Limb (tissue), 2 donors: ENCODE data around the gene PYM1.
"Not testable (repeated sequence)": the region's sequence is repeated elsewhere in the genome, so short reads cannot be mapped to it uniquely, and the experiment has no call there.

Experiments used
- DNase-seq, 2 donors: peaks; one replicate each; pipeline ENCODE4 v3.0.0-alpha.2; 2016; ENCODE audit errors: extremely low spot score in 2 of 2

PYM1 gene

DNA sequence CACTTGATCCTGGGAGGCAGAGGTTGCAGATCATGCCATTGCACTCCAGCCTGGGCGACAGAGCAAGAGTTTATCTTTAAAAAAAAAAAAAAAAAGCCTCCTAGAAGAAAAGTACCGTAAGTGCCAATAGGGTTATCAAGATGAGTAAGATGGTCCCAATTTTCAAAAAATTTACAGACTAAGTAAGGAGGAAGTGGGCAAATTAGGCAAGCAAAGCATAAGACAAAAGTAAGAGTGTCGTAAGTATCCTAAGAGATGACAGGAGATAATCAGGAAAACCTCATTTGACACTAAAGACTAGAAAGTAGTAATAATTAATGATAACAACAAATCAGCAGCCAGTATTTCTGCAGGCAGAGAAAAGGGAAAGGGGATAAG lies 12.2 kb downstream of the PYM1 start:
- no peak for DNase-seq

DNA sequence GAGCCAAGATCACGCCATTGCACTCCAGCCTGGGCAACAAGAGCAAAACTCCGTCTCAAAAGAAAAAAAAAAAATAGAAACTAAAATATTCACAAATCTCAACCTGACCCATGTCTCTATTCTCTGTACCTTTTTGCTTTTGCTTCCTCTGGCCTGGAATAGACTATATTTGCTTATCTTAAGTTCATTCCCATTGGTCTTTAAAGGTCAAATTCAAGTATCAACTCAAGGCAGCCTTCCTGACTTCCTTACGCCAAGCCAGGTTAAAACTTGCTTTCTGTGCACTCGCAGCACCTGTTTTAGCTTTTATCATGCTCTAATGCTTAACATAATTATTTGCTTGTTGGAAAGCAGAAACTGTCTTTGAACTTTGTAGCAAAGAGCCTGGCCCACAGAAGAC lies 14.8 kb downstream of the PYM1 start:
- DNase-seq = no peak

DNA sequence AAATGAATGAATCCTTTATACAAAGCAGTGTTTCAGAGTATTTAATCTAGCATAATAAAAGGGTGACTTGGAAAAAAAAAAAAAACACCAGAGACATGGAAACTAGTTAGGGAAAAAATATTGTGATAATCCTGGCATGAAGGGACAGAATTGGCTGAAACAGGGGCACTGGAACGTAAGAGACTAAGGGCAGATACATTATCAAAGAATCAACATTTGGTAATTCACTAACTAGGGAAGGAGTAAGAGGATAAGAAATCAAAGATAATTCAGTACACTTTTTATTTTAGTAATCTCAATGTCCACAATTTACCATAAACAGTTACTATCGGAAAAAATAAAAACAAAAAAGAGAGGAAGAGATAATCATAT lies 18.2 kb downstream of the PYM1 start:
- no peak for DNase-seq

DNA sequence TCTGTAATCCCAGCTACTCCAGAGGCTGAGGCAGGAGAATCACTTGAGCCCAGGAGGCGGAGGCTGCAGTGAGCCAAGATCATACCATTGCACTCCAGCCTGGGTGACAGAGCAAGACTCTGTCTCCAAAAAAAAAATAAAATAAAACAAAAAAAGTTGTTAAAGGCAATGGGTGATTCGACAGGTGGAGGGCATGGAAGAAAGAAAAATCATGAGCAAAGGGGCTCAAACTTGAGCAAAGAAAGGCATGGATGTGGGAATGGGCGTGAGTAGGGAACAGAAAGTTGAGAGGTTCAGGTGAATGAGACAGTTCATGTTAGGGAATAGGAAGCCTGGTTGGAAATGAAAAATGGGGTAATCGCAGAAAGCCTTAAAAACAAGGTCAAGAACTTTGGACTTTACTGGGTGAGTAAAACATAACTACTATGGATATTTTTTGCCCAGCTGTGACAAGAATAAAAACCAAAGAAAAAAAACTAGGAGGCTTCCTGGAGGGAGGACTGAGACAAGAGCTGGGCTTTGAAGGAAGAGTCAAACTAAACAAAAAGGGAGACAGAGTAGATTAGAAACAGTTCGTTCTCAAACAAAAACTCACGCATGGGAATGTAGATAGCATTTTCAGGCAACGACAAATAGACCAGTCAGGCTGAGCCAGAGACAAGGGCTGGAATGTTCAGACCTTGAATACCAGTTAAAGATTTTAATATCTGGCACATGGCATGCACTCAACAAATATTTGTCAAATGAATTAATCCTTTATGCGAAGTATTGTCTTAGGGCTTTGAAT lies 18.8 kb downstream of the PYM1 start:
- DNase-seq = no peak

DNA sequence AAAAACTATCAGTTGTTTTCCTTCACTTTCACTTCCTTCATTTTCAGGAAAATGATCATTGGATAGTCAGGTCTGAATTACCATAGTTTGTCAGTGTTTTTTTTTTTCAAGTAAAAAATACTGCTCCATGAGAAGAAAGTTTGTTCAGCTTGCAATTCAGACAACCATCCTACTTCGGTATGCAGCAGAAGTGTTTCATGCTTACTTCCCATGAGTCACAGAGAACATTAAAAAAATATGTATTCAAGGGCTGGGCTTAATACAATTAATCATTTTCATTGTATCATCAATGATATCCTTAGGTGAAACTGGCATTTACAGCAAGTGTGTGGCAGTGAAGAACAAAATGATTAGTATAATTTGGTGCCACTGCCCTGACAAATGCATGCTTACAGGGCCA lies 21.6 kb downstream of the PYM1 start:
- DNase-seq = no peak

DNA sequence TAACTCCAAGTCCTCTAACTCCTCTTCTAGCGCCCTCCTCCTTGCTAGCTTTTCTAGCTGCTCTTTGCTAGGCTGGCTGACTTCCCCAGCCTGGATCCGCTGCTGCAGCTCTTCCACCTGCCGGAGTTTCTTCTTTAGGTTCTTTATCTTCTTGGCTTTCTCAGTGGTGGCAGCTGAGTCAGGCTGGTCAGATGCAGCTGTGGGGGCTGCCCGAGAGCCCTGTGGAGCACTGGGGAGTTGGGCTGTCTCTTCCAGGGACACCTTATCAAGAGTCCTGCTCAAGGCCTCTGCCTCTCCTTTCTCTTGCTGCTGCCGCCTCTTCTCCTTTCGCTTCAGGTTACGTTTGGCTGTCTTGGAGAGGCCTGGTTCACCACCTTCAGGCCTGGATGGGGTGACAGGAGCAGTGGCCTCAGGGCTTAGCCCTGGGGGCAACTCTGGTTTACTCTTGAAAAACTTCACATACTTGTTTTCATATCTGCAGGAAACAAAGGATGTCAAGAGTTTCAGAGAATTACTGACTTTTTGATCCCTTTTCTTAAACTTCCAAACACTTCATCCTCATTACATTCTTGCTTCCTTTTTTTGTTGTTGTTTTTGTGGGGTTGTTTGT lies 25.7 kb downstream of the PYM1 start:
- no peak for DNase-seq

DNA sequence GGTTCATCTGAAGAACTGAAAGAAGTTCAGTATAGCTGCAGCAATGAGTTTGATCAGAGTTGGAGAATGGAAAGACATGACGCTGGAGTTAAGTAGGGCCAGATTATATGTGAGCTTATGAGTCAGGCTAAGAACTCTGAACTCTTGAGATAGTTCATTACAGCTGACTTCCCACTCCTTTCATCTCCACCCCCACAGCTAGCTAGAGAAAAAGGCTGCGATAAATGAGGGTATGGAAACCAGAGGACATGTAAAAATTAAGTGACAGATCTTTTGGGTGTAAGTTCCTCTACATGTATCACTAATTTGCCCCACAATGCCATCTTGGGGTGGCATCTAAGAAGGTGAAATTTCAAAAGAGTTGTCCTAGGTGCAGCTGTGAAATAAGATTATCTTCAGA lies 28.6 kb downstream of the PYM1 start:
- no peak for DNase-seq

DNA sequence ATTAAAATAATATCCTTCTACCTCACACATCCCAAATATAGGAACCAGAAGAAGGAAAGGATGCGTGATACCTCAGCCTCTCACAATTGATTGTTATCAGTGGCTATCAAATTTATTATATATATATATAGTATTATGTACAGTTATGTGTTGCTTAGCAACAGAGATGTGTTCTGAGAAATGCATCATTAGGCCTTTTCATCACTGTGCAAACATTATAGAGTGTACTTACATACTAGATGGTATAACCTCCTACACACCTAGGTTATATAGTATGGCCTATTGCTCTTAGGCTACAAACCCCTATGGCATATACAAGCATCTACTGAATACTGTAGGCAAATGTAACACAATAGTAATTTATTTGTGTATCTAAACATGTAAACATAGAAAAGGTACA lies 34.0 kb downstream of the PYM1 start:
- DNase-seq = no peak

DNA sequence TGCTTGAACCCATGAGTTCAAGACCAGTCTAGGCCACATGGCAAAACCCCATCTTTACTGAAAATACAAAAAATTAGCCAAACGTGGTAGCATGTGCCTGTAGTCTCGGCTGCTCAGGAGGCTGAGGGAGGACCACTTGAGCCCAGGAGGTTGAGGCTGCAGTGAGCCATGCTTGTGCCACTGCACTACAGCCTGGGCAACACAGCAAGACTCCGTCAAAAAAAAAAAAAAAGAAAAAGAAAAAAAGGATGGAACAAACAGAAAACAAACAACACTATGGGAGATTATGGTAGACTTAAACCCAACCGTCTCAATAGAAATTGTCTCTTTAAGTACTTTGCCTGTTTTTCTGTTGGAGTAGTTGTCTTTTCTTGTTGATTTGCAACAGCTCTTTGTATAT lies 36.4 kb downstream of the PYM1 start:
- no peak for DNase-seq

DNA sequence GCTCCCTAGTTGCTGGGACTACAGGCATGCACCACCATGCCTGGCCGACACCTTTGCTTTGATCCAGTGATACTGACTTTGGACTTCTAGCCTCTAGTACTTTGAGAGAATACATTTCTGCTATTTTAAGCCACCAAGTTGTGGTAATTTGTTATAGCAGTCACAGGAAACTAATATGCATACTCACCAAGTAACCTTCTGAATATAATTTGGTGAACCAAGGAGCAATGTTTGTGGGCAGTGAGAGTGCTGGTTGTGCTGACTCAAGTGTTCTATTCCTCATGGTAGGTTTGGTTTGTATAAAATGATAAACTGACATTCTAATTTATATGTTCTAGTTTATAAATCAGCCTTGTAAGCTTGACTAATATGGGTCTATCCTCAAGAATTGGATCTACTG lies 42.6 kb downstream of the PYM1 start:
- DNase-seq = no peak

DNA sequence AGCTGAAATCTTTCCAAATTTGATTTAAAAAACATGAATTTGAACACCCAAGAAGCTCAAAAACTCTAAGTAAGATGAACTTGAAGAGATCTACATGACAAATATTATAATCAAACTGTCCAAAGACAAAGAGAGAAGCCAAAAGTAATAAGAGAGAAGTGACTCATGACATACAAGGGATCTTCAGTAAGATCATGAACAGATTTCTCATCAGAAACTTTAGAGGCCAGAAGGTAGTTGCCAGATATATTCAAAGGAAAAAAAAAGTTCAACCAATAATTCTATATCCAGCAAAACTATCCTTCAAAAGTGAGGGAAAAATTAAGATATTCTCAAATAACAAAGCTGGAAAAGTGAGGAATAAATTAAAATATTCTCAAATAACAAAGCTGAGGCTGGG lies 49.9 kb downstream of the PYM1 start:
- DNase-seq = no peak

DNA sequence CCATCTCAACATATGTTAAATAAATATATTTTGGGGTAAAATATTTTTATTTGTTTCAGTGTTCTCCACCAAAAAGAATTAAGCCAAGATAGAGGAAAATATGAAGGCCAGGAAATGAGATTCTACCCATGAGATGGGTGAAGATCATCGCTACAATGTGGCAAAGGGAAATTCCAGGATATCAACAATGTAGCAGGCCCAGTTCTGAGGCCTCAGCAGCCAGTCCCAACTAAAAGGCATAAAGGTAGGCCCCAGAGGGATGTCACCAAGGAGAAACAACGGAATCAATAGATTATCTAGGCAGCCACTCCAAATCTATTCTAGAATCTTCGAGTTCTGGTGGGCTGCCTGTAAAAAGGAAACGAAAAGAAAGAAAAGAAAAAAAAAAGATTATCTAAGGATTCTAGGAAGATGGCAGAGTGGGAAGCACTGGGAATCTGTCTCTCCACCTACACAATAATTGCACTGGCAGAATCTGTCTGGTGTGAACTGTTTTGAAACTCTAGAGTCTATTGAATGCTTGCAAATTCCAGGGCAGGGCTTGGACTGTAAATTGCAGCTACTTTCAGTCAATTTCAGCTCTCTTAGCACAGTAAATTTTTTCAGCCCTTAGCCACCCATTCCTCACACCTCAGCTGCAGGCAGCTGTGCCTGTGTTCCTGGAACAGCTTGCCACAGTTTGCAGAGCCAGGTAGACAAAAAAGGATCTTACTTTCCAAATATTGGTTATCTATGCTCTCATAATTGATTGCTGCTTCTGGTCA lies 51.8 kb downstream of the PYM1 start:
- DNase-seq = no peak

DNA sequence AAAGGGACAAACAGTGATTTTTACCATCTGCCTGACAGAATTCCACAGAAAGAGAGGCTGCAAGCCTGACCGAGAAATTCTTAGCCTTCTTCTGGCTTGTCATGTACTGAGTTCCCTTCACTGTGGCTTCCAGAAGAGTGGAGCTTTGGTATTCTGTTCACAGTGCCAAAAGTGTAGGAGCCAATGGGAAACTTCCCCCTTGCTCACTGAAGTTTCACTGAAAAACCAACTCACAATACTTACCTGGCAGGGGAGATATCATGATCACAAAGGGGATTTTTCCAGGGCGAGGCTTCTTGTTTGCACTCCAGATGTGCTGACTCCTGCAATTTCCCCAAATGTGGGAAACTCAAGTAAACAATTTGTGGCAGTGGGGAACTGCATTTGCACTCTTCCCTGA lies 53.3 kb downstream of the PYM1 start:
- no peak for DNase-seq

DNA sequence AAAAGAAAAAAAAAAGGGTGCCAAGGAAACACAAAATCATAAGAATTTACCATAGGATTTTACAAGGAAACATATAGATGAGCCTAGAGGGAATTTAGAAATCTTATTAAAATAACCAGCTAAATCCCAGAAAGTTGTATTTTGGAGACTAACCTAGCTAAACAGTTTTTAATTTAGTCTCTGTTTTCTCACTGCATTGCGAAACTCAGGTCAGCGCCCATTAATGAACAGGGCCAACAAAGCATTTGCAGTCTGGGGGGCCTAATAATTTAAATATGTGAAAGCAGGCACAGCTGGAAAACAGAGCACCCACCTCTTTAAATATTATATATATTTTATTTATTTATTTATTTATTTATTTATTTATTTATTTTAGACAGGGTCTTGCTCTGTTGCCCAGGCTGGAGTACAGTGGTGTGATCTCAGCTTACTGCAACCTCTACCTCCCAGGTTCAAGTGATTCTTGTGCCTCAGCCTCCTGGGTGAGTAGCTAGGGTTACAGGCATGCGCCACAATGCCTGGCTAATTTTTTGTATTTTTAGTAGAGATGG lies 61.2 kb downstream of the PYM1 start:
- not testable (repeated sequence) for DNase-seq

DNA sequence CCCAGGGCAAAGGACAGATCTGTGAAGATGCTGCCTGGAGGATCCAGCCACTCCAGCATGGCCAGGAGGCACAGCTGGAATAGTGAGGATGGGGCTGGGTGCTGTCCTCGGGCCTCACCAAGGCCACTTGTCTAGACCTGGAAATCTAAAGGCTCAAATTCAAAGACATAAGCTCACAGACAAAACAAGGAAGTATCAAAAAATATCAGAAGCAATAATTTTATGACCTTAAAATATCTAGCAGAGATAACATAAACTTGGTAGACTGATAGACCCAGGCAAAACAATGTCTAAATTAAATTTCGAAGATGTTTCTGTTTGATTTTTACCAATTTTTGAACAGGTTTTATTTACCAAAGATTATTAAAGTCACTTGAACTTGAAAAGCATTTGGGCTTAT lies 62.4 kb downstream of the PYM1 start:
- DNase-seq = no peak

DNA sequence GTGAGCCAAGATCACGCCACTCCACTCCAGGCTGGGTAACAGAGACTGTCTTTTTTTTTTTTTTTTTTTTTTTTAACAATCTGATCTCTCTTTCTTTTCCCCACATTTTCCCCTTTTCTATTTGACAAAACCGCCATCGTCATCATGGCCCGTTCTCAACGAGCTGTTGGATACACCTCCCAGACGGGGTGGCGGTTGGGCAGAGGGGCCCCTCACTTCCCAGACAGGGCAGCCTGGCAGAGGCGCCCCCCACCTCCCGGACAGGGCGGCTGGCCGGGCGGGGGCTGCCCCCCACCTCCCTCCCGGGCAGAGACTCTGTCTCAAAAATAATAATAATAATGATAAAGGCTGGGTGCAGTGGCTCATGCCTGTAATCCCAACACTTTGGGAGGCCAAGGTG lies 64.8 kb downstream of the PYM1 start:
- DNase-seq = not testable (repeated sequence)

DNA sequence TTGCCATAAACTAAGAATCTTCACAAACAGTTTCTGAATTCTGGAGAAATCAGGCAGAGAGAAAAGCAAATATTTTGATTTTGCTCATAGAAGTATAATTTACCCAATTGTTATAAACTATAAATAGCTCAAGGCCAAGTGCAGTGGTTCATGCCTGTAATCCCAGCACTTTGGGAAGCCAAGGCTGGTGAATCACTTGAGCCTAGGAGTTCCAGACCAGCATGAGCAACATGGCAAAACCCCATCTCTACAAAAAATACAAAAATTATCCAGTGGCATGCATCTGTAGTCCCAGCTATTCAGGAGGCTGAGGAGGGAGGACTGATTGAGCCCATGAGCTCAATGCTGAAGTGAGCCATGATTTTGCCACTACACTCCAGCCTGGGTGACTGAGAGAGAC lies 65.4 kb downstream of the PYM1 start:
- DNase-seq = no peak

DNA sequence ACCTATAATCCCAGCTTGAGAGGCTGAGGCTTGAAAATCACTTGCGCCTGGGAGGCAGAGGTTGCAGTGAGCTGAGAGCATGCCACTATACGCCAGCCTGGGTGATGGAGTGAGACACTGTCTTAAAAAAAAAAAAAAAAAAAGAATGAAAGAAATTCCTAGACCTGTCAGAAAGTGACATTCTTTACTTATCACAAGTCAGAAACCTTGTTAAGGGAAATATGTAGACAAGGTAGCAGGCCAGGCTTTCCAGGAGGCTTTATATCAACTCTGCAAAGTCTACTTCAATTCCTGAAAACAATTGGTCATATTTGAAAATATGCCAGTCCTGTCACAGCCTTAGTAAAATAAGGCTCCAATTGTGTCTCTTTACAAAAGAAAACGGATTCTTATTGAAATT lies 65.8 kb downstream of the PYM1 start:
- no peak for DNase-seq

DNA sequence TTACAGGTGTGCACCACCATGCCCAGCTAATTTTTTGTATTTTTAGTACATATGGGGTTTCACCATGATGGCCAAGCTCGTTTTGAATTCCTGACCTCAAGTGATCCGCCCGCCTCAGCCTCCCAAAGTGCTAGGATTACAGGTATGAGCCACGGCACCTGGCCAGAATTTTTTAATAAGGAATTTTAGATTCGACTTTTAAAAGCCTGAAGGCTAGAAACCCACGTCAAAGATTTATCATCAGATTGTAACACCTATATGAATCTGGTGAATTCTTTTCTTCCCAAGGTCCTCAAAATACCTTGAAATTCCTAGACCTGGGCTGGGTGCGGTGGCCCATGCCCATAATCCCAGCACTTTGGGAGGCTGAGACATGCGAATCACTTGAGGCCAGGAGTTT lies 66.3 kb downstream of the PYM1 start:
- no peak for DNase-seq

DNA sequence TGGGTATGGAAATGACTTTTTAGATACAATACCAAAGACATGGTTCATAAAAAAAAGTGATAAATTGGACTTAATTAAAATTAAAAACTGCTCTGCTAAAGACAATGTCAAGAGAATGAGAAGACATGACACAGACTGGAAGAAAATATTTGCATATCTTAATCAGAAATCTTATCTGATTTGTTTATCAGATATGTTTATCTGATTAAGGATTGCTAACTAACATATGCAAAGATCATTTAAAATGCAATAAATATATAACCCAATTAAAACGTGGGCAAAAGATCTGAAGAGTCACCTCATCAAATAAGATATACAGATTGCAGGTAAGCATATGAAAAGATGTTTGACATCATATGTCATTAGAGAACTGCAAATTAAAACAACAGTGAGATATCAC lies 75.0 kb downstream of the PYM1 start:
- no peak for DNase-seq
